ENCODE measurements around the gene MORC2. TPM values are rescaled to one million over a fixed set of nuclear protein-coding genes. Genes with fewer than 3 reads are reported as not detected.

MORC2 gene
- total RNA-seq, 1 experiment from 2014 or later: 25.4 TPM

DNA sequence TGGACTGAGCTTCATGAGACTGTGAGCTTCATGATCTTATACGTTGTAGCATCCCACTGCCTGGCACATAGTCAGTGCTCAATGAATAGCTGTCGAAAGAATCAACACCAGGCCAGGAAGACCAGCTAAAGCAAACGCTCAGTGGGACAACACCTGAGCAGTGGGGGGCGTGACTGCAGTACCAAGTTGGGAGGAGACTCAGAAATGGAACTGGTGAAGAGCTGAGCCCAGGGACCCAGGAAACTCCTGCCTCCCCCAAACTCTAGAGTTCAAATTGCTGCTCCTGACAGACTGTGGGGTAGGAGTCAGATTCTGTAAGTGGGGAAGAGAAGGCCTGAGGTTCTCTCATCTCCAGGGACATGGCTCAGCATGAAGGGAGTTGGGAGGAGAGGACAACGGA is 59.3 kb downstream of the MORC2 start:
- Histone ChIP-seq H3K9ac (ENCODE audit: low read length) (no peak overlapping the region), H3K9me3 (ENCODE audit: control insufficient read depth in 1 of 2, insufficient read depth in 1 of 2, low read depth in 1 of 2, low read length in 2 of 2) (no peaks in the 10 kb centered on the region), H3K9me2 (ENCODE audit: insufficient read depth) (no peaks in the 10 kb centered on the region; the same call in 1 of the 2 replicates), H3K27me3 (ENCODE audit: insufficient read depth, low read length) (no peaks in the 10 kb centered on the region), H3K27ac (ENCODE audit: low read depth, low read length) (no peak overlapping the region), H3K4me3 (replicated peaks in 1 of 2; ENCODE audit: low read depth in 1 of 2, low read length in 2 of 2) (no peak overlapping the region), H2AFZ (ENCODE audit: low read depth, low read length, poor library complexity, severe bottlenecking) (no peak overlapping the region), H4K20me1 (ENCODE audit: insufficient read depth) (no peaks in the 10 kb centered on the region), H3K79me2 (ENCODE audit: insufficient read depth, low read length) (no peaks in the 10 kb centered on the region), H3K4me2 (ENCODE audit: low read length) (no peak overlapping the region), H3K4me1 (ENCODE audit: control insufficient read depth in 1 of 2, insufficient read depth in 2 of 2, low read length in 2 of 2) (peaks cover 0 to 9% of the 10 kb centered on the region in 2 experiments; a peak in 1 of 4 replicates), H3K36me3 (ENCODE audit: control insufficient read depth in 1 of 2, insufficient read depth in 2 of 2, low read length in 2 of 2) (no peaks in the 10 kb centered on the region)
- POLR2A ChIA-PET: no interaction called here
- RAD21 ChIA-PET (ENCODE audit: low non-redundant PET in 1 of 2, low total read pairs in 2 of 2, uncharacterized antibody in 2 of 2, unreplicated experiment in 2 of 2): no interaction called here
- ATAC-seq: no peak
- no peak for DNase-seq (ENCODE audit: low read depth, low spot score)
- BruUV-seq (replicated peaks): no TSS peak
- CTCF ChIA-PET: interaction anchor here (0.7 to 1.2 kb wide), 2 partner anchors 11 to 146 kb away, joined by 3 to 6 read pairs; no protein-coding TSS in a partner anchor
- intact Hi-C loops (cut with micrococcal nuclease): no loop called here
- TF ChIP-seq JUND (IDR thresholded peaks at IDR 0.05) (no peak), FOSL1 (IDR thresholded peaks at IDR 0.05; ENCODE audit: low read depth) (no peak), ZFX (IDR thresholded peaks at IDR 0.05) (no peak), YY1 (IDR thresholded peaks at IDR 0.05; ENCODE audit: extremely low read depth, insufficient replicate concordance, low read depth, low read length) (no peak), ZNF274 (IDR thresholded peaks at IDR 0.05; ENCODE audit: low read depth, low read length) (no peak), SIN3A (IDR thresholded peaks at IDR 0.05; ENCODE audit: low read depth) (no peak), EZH2phosphoT487 (IDR thresholded peaks at IDR 0.05; ENCODE audit: borderline replicate concordance) (no peak), CBX3 (IDR thresholded peaks at IDR 0.05; ENCODE audit: low read depth) (no peak), EGR1 (IDR thresholded peaks at IDR 0.05; ENCODE audit: low read depth) (no peak), TCF7L2 (IDR thresholded peaks at IDR 0.05; ENCODE audit: borderline replicate concordance, extremely low read depth, insufficient read depth, insufficient read length) (no peak), ELF1 (IDR thresholded peaks at IDR 0.05; ENCODE audit: borderline replicate concordance, low read depth) (no peak)
- TF ChIP-seq, protein P1, sequence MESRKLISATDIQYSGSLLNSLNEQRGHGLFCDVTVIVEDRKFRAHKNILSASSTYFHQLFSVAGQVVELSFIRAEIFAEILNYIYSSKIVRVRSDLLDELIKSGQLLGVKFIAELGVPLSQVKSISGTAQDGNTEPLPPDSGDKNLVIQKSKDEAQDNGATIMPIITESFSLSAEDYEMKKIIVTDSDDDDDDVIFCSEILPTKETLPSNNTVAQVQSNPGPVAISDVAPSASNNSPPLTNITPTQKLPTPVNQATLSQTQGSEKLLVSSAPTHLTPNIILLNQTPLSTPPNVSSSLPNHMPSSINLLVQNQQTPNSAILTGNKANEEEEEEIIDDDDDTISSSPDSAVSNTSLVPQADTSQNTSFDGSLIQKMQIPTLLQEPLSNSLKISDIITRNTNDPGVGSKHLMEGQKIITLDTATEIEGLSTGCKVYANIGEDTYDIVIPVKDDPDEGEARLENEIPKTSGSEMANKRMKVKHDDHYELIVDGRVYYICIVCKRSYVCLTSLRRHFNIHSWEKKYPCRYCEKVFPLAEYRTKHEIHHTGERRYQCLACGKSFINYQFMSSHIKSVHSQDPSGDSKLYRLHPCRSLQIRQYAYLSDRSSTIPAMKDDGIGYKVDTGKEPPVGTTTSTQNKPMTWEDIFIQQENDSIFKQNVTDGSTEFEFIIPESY (IDR thresholded peaks at IDR 0.05; ENCODE audit: extremely low read depth, insufficient replicate concordance, low read length): no peak
